ENCODE results near the gene ARID1B. TPM values are rescaled to one million over a fixed set of nuclear protein-coding genes. Genes with fewer than 3 reads are reported as not detected.

ARID1B gene
- total RNA-seq, 1 experiment from 2014 or later: 35.6 TPM

DNA sequence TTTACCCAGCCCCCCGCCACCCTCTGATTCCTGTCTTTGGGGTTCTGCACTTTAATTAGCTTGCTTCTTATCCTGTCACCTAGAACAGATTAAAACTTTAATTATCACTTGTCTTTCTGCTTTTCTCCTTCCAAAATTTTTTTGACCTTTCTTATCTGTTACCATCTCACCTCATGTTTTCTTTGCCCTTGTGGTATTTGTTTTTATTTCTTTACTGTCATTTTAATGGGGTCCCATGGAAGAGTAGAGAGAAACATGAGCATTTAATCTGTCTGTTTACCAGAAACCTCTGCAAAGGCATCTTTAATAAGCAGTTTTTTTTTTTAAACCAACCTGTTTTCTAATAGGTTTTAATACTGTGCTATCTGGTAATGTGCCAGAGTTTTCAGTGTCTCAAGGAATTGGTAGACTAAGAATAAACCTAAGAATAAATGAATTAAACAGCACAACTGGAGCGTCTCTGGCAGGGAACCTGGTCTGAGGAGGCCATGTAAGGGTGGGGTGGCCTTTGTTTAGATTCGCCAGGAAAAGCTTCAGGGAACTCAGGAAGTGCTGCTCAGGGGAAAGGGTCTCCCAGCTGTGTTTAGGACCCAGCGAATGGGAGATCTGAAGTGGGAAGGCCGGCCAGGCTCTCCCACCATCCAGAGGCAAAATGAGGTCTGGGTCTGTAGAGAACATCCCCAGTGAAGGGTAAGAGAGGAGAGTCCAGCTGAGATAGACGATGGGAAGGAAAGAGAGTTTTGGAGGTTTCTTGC lies 69.8 kb downstream of the ARID1B start:
- H3K9me2 ChIP-seq (ENCODE audit: insufficient read depth): no peaks in the 10 kb centered on the region
- no peak overlapping the region for H3K4me3 ChIP-seq (replicated peaks in 1 of 2; ENCODE audit: low read depth in 1 of 2, low read length in 2 of 2)
- no peaks in the 10 kb centered on the region for H3K36me3 ChIP-seq (ENCODE audit: control insufficient read depth in 1 of 2, insufficient read depth in 2 of 2, low read length in 2 of 2)
- no peaks in the 10 kb centered on the region for H3K9me3 ChIP-seq (ENCODE audit: control insufficient read depth in 1 of 2, insufficient read depth in 1 of 2, low read depth in 1 of 2, low read length in 2 of 2)
- no peak overlapping the region for H3K4me2 ChIP-seq (ENCODE audit: low read length)
- H2AFZ ChIP-seq (ENCODE audit: low read depth, low read length, poor library complexity, severe bottlenecking): no peak overlapping the region
- RAD21 ChIA-PET (ENCODE audit: low non-redundant PET in 1 of 2, low total read pairs in 2 of 2, uncharacterized antibody in 2 of 2, unreplicated experiment in 2 of 2): no interaction called here
- ATAC-seq (no peak), DNase-seq (ENCODE audit: low read depth, low spot score) (no peak)
- peaks cover 73% of the 10 kb centered on the region for H3K79me2 ChIP-seq (ENCODE audit: insufficient read depth, low read length)
- no peaks in the 10 kb centered on the region for H3K27me3 ChIP-seq (ENCODE audit: insufficient read depth, low read length)
- intact Hi-C loops (cut with micrococcal nuclease): no loop called here
- no TSS peak for BruUV-seq (replicated peaks)
- POLR2A ChIA-PET: no interaction called here
- no peaks in the 10 kb centered on the region for H4K20me1 ChIP-seq (ENCODE audit: insufficient read depth)
- CTCF ChIA-PET: no interaction called here
- no peak overlapping the region for H3K9ac ChIP-seq (ENCODE audit: low read length)
- no peak for TF ChIP-seq EZH2 (IDR thresholded peaks at IDR 0.05)
- TF ChIP-seq SRF (IDR thresholded peaks at IDR 0.05; ENCODE audit: low read depth): no peak
- TF ChIP-seq JUND (IDR thresholded peaks at IDR 0.05): no peak
- no peak for TF ChIP-seq FOSL1 (IDR thresholded peaks at IDR 0.05; ENCODE audit: low read depth)
- TF ChIP-seq SIN3A (IDR thresholded peaks at IDR 0.05; ENCODE audit: low read depth): no peak
- no peak for TF ChIP-seq YY1 (IDR thresholded peaks at IDR 0.05; ENCODE audit: extremely low read depth, insufficient replicate concordance, low read depth, low read length)
- TF ChIP-seq, protein P1, sequence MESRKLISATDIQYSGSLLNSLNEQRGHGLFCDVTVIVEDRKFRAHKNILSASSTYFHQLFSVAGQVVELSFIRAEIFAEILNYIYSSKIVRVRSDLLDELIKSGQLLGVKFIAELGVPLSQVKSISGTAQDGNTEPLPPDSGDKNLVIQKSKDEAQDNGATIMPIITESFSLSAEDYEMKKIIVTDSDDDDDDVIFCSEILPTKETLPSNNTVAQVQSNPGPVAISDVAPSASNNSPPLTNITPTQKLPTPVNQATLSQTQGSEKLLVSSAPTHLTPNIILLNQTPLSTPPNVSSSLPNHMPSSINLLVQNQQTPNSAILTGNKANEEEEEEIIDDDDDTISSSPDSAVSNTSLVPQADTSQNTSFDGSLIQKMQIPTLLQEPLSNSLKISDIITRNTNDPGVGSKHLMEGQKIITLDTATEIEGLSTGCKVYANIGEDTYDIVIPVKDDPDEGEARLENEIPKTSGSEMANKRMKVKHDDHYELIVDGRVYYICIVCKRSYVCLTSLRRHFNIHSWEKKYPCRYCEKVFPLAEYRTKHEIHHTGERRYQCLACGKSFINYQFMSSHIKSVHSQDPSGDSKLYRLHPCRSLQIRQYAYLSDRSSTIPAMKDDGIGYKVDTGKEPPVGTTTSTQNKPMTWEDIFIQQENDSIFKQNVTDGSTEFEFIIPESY (IDR thresholded peaks at IDR 0.05; ENCODE audit: extremely low read depth, insufficient replicate concordance, low read length): no peak
- no peak for TF ChIP-seq TCF7L2 (IDR thresholded peaks at IDR 0.05; ENCODE audit: borderline replicate concordance, extremely low read depth, insufficient read depth, insufficient read length)
- TF ChIP-seq, protein P2, sequence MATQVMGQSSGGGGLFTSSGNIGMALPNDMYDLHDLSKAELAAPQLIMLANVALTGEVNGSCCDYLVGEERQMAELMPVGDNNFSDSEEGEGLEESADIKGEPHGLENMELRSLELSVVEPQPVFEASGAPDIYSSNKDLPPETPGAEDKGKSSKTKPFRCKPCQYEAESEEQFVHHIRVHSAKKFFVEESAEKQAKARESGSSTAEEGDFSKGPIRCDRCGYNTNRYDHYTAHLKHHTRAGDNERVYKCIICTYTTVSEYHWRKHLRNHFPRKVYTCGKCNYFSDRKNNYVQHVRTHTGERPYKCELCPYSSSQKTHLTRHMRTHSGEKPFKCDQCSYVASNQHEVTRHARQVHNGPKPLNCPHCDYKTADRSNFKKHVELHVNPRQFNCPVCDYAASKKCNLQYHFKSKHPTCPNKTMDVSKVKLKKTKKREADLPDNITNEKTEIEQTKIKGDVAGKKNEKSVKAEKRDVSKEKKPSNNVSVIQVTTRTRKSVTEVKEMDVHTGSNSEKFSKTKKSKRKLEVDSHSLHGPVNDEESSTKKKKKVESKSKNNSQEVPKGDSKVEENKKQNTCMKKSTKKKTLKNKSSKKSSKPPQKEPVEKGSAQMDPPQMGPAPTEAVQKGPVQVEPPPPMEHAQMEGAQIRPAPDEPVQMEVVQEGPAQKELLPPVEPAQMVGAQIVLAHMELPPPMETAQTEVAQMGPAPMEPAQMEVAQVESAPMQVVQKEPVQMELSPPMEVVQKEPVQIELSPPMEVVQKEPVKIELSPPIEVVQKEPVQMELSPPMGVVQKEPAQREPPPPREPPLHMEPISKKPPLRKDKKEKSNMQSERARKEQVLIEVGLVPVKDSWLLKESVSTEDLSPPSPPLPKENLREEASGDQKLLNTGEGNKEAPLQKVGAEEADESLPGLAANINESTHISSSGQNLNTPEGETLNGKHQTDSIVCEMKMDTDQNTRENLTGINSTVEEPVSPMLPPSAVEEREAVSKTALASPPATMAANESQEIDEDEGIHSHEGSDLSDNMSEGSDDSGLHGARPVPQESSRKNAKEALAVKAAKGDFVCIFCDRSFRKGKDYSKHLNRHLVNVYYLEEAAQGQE (IDR thresholded peaks at IDR 0.05; ENCODE audit: low read depth): no peak
- no peak for TF ChIP-seq ZNF274 (IDR thresholded peaks at IDR 0.05; ENCODE audit: low read depth, low read length)
- no peak for TF ChIP-seq POLR2A (IDR thresholded peaks at IDR 0.05; ENCODE audit: borderline replicate concordance, extremely low read depth, insufficient read depth, insufficient read length)
- TF ChIP-seq ZFX (IDR thresholded peaks at IDR 0.05): no peak
- no peak for TF ChIP-seq RAD21 (IDR thresholded peaks at IDR 0.05; ENCODE audit: low read depth)
- TF ChIP-seq, protein P3, sequence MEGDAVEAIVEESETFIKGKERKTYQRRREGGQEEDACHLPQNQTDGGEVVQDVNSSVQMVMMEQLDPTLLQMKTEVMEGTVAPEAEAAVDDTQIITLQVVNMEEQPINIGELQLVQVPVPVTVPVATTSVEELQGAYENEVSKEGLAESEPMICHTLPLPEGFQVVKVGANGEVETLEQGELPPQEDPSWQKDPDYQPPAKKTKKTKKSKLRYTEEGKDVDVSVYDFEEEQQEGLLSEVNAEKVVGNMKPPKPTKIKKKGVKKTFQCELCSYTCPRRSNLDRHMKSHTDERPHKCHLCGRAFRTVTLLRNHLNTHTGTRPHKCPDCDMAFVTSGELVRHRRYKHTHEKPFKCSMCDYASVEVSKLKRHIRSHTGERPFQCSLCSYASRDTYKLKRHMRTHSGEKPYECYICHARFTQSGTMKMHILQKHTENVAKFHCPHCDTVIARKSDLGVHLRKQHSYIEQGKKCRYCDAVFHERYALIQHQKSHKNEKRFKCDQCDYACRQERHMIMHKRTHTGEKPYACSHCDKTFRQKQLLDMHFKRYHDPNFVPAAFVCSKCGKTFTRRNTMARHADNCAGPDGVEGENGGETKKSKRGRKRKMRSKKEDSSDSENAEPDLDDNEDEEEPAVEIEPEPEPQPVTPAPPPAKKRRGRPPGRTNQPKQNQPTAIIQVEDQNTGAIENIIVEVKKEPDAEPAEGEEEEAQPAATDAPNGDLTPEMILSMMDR (IDR thresholded peaks at IDR 0.05 in 2 of 3, conservative IDR thresholded peaks at IDR 0.05 in 1 of 3; ENCODE audit: borderline replicate concordance in 1 of 3, insufficient read depth in 1 of 3, low read depth in 2 of 3, low read length in 2 of 3): no peak
- TF ChIP-seq CBX3 (IDR thresholded peaks at IDR 0.05; ENCODE audit: low read depth): no peak
- TF ChIP-seq, protein P4, sequence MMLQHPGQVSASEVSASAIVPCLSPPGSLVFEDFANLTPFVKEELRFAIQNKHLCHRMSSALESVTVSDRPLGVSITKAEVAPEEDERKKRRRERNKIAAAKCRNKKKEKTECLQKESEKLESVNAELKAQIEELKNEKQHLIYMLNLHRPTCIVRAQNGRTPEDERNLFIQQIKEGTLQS (IDR thresholded peaks at IDR 0.05): no peak
- TF ChIP-seq POLR2AphosphoS5 (IDR thresholded peaks at IDR 0.05; ENCODE audit: low read depth, low read length): no peak
- H3K4me1 ChIP-seq (ENCODE audit: control insufficient read depth in 1 of 2, insufficient read depth in 2 of 2, low read length in 2 of 2): peaks cover 6 to 9% of the 10 kb centered on the region in 2 experiments; a peak in 3 of 4 replicates
- no peak overlapping the region for H3K27ac ChIP-seq (ENCODE audit: low read depth, low read length)
